PFSK-1 (cell line): ENCODE data around the gene ATP6V0D1.

Experiments used
- FOXP2 ChIP-seq: optimal IDR thresholded peaks from 2 replicates; pipeline ENCODE3; 2011; ENCODE audit warnings: borderline replicate concordance, control low read depth, inconsistent platforms; ENCODE audit not compliant: insufficient read depth; ENCODE audit errors: extremely low read length, extremely low read depth
- POLR2AphosphoS5 ChIP-seq: IDR thresholded peaks from 2 replicates; pipeline ENCODE4 v1.6.1; 2012; ENCODE audit warnings: low read depth, mild to moderate bottlenecking, control low read depth, low read length, moderate library complexity
- REST ChIP-seq, 2 experiments: IDR thresholded peaks; 2 replicates each; pipeline versions ENCODE4 v1.6.1 to v1.8.0; 2011 to 2012; ENCODE audit warnings: low read depth in 2 of 2, low read length in 2 of 2, control low read depth in 1 of 2, inconsistent platforms in 1 of 2, mild to moderate bottlenecking in 1 of 2, moderate library complexity in 1 of 2; ENCODE audit not compliant: insufficient read depth in 1 of 2
- SIN3A ChIP-seq: IDR thresholded peaks from 2 replicates; pipeline ENCODE4 v1.6.1; 2012; ENCODE audit warnings: mild to moderate bottlenecking, low read length, moderate library complexity, borderline replicate concordance; ENCODE audit not compliant: insufficient read depth
- TAF1 ChIP-seq: IDR thresholded peaks from 2 replicates; pipeline ENCODE4 v1.6.1; 2012; ENCODE audit warnings: low read length, control low read depth, borderline replicate concordance; ENCODE audit not compliant: insufficient read depth

The ATP6V0D1 gene

GRCh38 chr16:67433131-67433719 is 47.7 kb downstream of the ATP6V0D1 start:
- TF ChIP-seq POLR2AphosphoS5 (no peak), SIN3A (no peak)

GRCh38 chr16:67432506-67432890 is 48.5 kb downstream of the ATP6V0D1 start:
- TF ChIP-seq FOXP2 (no peak), SIN3A (no peak), POLR2AphosphoS5 (no peak), REST (IDR thresholded peaks at IDR 0.05; ENCODE audit: insufficient read depth in 1 of 2, low read depth in 2 of 2, low read length in 2 of 2) (no peak)

- TF ChIP-seq SIN3A (no peak), FOXP2 (no peak), TAF1 (no peak)
Measured at GRCh38 chr16:67431775-67432505, 49.0 kb downstream of the ATP6V0D1 start.

- TF ChIP-seq FOXP2 (no peak), POLR2AphosphoS5 (no peak), SIN3A (no peak)
Measured at GRCh38 chr16:67430977-67431774, 49.8 kb downstream of the ATP6V0D1 start, which contains the start of gene HSD11B2. Gene HSD11B2, plus strand, starts transcription at chr16:67431121. Its CDS starts 128 bp downstream, at chr16:67431249.

GRCh38 chr16:67430504-67430976 is 50.4 kb downstream of the ATP6V0D1 start:
- no peak for TF ChIP-seq REST (IDR thresholded peaks at IDR 0.05; ENCODE audit: insufficient read depth in 1 of 2, low read depth in 2 of 2, low read length in 2 of 2)
- no peak for TF ChIP-seq FOXP2
- TF ChIP-seq SIN3A: no peak
- TF ChIP-seq TAF1: no peak
- TF ChIP-seq POLR2AphosphoS5: no peak

GRCh38 chr16:67429799-67430503 is 51.0 kb downstream of the ATP6V0D1 start:
- no peak for TF ChIP-seq FOXP2
- no peak for TF ChIP-seq POLR2AphosphoS5
- TF ChIP-seq REST (IDR thresholded peaks at IDR 0.05; ENCODE audit: insufficient read depth in 1 of 2, low read depth in 2 of 2, low read length in 2 of 2): no peak
- no peak for TF ChIP-seq TAF1
- no peak for TF ChIP-seq SIN3A
